Superior temporal gyrus (tissue), 1 donor: Measurements from ENCODE around the gene TAX1BP3.

Experiments
- DNase-seq: peaks from one replicate; pipeline ENCODE4 v3.0.0-alpha.2; 2016; ENCODE audit errors: extremely low spot score

Gene TAX1BP3

GRCh38 chr17:3626831-3627768, 41.3 kb downstream of the TAX1BP3 start:
- DNase-seq = no peak

- DNase-seq = no peak
These were observed 45.3 kb downstream of the TAX1BP3 start for GRCh38 chr17:3622977-3623594.

GRCh38 chr17:3621146-3621720, 47.1 kb downstream of the TAX1BP3 start:
- no peak for DNase-seq

- DNase-seq = no peak
These were observed 53.1 kb downstream of the TAX1BP3 start for GRCh38 chr17:3615160-3615870.

- DNase-seq = no peak
These were observed 55.3 kb downstream of the TAX1BP3 start for GRCh38 chr17:3613124-3613523.
